ENCODE results near the gene SSUH2. TPM values are rescaled to one million over a fixed set of nuclear protein-coding genes. Genes with fewer than 3 reads are reported as not detected.

SSUH2 gene
- total and polyA plus RNA-seq, 2 of the 13 experiments (the other 11 are each of a cell fraction or from before 2014, with no cell fraction given), result 38.1 to 136 TPM

DNA sequence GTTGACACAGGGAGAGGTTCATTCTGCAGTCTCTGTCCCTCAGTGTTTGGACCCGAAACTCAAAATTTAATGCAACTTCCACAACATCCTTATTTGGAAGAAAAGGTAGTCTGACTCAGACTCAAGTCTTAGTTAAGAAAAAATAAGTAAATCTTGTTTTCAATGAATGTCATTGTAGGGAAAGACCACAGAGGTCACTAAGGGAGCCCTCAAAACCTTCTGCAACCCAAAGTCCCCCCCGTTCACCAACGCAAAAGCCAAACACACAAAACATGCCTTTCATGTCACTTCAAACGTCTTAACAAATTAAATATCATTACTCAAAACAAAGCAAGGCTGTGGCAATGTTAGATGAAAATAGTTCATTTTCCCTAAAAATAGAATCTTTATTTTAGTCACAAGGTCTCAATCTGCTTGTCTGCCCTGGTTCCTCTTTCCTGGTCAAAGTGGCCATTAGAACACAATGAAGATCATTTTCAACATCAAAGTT is 20.9 kb upstream of the SSUH2 start (continued):
- peak; percentile 40; the same call in 1 of the 2 replicates for TF ChIP-seq NR2F2 (IDR thresholded peaks at IDR 0.05; ENCODE audit: borderline replicate concordance, low read depth)
- no peak for TF ChIP-seq FOXK1 (CRISPR knock-in tag; IDR thresholded peaks at IDR 0.05; ENCODE audit: borderline replicate concordance, low read depth)

DNA sequence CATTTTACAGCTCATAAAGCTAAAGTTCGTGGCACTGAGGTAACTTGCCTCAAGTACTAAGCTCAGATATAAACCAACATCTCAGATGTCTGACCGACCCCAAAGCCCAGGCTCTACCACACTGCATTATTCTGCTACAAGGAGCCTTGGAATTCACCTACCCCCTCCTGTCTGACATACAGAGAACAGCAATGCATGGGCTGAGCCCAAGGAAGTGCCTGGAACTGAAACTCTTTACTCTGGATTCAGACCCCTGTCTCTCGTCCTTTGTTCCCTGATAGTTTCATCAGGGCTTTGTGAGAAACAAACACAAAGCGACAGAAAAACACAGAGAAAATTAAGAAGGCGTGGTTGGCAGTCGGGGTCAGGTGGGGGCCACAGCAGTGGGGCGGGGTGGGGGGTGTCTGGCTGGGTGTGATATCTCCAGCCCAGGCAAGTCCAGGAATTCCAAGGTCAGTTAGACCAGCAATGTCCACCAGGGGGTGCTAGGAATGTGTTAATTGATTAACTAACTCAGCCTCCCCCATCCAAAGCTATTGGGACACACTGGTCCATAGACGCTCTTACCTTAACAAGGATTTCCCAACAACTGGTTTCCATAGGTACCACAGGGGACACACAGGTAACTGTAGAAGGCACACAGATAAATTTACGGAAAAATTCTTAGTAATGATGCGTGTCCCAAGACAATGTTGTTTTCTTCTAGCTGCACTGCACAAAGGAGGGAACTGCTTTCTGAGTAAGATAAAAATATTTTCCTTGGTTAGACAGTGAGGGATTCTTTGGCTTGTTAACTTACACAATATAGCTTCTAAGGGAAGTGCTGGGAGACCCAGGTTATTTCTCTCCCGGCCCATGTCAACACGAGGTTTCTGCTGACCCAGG is 18.8 kb upstream of the SSUH2 start:
- H3K27me3 ChIP-seq (ENCODE audit: control insufficient read depth in 1 of 2, insufficient read depth in 2 of 2, low read length in 2 of 2), result no peaks in the 10 kb centered on the region
- TF ChIP-seq TBL1XR1 (IDR thresholded peaks at IDR 0.05; ENCODE audit: borderline replicate concordance, low read length, partially characterized antibody) (peak; percentile 13), MATR3 (CRISPR knock-in tag; IDR thresholded peaks at IDR 0.05) (no peak), SAP130 (CRISPR knock-in tag; IDR thresholded peaks at IDR 0.05; ENCODE audit: low read depth) (peak; percentile 52), ZNF776 (CRISPR knock-in tag; IDR thresholded peaks at IDR 0.05) (no peak), ZNF629 (CRISPR knock-in tag; conservative IDR thresholded peaks at IDR 0.05) (peak; percentile 70; the same call in 1 of the 2 replicates), YY1 (IDR thresholded peaks at IDR 0.05; ENCODE audit: insufficient read depth, insufficient replicate concordance, low read depth, low read length) (no peak), ZNF264 (CRISPR knock-in tag; IDR thresholded peaks at IDR 0.05) (no peak), XBP1 (CRISPR knock-in tag; IDR thresholded peaks at IDR 0.05) (no peak), SALL1 (CRISPR knock-in tag; IDR thresholded peaks at IDR 0.05) (peak; percentile 27; the same call in 1 of the 2 replicates), CEBPG (CRISPR knock-in tag; IDR thresholded peaks at IDR 0.05) (peak; percentile 92)
- TF ChIP-seq, protein P1, sequence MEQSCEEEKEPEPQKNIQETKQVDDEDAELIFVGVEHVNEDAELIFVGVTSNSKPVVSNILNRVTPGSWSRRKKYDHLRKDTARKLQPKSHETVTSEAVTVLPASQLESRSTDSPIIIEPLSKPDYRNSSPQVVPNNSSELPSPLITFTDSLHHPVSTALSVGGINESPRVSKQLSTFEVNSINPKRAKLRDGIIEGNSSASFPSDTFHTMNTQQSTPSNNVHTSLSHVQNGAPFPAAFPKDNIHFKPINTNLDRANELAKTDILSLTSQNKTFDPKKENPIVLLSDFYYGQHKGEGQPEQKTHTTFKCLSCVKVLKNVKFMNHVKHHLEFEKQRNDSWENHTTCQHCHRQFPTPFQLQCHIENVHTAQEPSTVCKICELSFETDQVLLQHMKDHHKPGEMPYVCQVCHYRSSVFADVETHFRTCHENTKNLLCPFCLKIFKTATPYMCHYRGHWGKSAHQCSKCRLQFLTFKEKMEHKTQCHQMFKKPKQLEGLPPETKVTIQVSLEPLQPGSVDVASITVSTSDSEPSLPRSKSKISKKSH (CRISPR knock-in tag; IDR thresholded peaks at IDR 0.05; ENCODE audit: borderline replicate concordance), result no peak
- TF ChIP-seq, protein P2, sequence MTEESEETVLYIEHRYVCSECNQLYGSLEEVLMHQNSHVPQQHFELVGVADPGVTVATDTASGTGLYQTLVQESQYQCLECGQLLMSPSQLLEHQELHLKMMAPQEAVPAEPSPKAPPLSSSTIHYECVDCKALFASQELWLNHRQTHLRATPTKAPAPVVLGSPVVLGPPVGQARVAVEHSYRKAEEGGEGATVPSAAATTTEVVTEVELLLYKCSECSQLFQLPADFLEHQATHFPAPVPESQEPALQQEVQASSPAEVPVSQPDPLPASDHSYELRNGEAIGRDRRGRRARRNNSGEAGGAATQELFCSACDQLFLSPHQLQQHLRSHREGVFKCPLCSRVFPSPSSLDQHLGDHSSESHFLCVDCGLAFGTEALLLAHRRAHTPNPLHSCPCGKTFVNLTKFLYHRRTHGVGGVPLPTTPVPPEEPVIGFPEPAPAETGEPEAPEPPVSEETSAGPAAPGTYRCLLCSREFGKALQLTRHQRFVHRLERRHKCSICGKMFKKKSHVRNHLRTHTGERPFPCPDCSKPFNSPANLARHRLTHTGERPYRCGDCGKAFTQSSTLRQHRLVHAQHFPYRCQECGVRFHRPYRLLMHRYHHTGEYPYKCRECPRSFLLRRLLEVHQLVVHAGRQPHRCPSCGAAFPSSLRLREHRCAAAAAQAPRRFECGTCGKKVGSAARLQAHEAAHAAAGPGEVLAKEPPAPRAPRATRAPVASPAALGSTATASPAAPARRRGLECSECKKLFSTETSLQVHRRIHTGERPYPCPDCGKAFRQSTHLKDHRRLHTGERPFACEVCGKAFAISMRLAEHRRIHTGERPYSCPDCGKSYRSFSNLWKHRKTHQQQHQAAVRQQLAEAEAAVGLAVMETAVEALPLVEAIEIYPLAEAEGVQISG (CRISPR knock-in tag; IDR thresholded peaks at IDR 0.05), result 0 out of 2 replicates have a peak, but pooled peaks have one; percentile 2
- TF ChIP-seq, protein P3, sequence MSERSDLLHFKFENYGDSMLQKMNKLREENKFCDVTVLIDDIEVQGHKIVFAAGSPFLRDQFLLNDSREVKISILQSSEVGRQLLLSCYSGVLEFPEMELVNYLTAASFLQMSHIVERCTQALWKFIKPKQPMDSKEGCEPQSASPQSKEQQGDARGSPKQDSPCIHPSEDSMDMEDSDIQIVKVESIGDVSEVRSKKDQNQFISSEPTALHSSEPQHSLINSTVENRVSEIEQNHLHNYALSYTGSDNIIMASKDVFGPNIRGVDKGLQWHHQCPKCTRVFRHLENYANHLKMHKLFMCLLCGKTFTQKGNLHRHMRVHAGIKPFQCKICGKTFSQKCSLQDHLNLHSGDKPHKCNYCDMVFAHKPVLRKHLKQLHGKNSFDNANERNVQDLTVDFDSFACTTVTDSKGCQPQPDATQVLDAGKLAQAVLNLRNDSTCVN (CRISPR knock-in tag; IDR thresholded peaks at IDR 0.05; ENCODE audit: borderline replicate concordance), result no peak

More for the DNA sequence above, 18.8 kb upstream of the SSUH2 start:
- ChIA-PET POLR2A (interaction anchor here (1.0 to 2.4 kb wide), 5 partner anchors 11 to 78 kb away, joined by 3 to 20 read pairs (median 7); no protein-coding TSS in a partner anchor), CTCF (ENCODE audit: low intra/inter-chr PET ratio, low total read pairs) (interaction anchor here (1.8 kb wide), 1 partner anchor 106 kb away, joined by 8 read pairs; the partner anchor contains the start of gene OXTR)
- ATAC-seq, result peak; percentile 89
- Histone ChIP-seq H4K20me1 (ENCODE audit: insufficient read depth, low read length) (no peaks in the 10 kb centered on the region), H3K4me2 (ENCODE audit: low read depth, low read length) (peak overlapping the region; percentile 37; the same call in 1 of the 2 replicates), H3K9me3 (ENCODE audit: low read length) (no peaks in the 10 kb centered on the region), H3K27ac (ENCODE audit: extremely low read length, insufficient read depth, low read length) (peak overlapping the region; percentile 45), H3K4me3 (replicated peaks in 1 of 3; ENCODE audit: insufficient read depth in 1 of 3, low read depth in 2 of 3, low read length in 3 of 3) (no peak overlapping the region), H3K4me1 (ENCODE audit: insufficient read depth, low read length) (peaks cover 94% of the 10 kb centered on the region), H2AFZ (ENCODE audit: low read length) (no peak overlapping the region), H3K36me3 (replicated peaks in 1 of 2; ENCODE audit: control insufficient read depth in 1 of 2, insufficient read depth in 2 of 2, low read length in 2 of 2) (no peaks in the 10 kb centered on the region), H3K9ac (ENCODE audit: insufficient read depth, low read depth, low read length) (peak overlapping the region; percentile 1; the same call in 1 of the 2 replicates), H3K79me2 (ENCODE audit: insufficient read depth, low read length) (no peaks in the 10 kb centered on the region)
- intact Hi-C loops (cut with micrococcal nuclease; ENCODE audit: unreplicated experiment), result loop anchor here (1.0 to 10.0 kb wide), 2 partner anchors 106 to 301 kb away; partner anchors contain the start of genes OXTR and RAD18
- WGBS (ENCODE audit: low lambda C conversion rate), result 22% methylated on average over 12 of the region's 12 CpGs
- peak; percentile 95 for DNase-seq (ENCODE audit: low spot score)
- FAIRE-seq, result peak; percentile 79
- in situ Hi-C loops (cut with HindIII; ENCODE audit: extremely low pct_ligation_motif_present, low pct_unique_long_range_greater_than_20kb), result no loop called here
- BruUV-seq (replicated peaks), result no TSS peak

Measured in HepG2 (cell line).